IMR-90 (cell line): ENCODE measurements around the gene MSI2. TPM values are rescaled to one million over a fixed set of nuclear protein-coding genes. Genes with fewer than 3 reads are reported as not detected.

ENCODE experiments used
- ATAC-seq: fragments of 200-7000 bp; cut with Tn5 transposase; 2 replicates; pipeline ENCODE4 v1.9.1; 2020; ENCODE audit warnings: low read depth, mild to moderate bottlenecking, moderate library complexity
- BruUV-seq: library from RNA; stranded (reverse); fragments of 400-500 nt; replicated peaks from 2 replicates; lab custom pipeline; 2021; lab: Mats Ljungman, UMichigan
- CTCF ChIA-PET: fragments of 300-600 bp; formaldehyde crosslinking; extraction: SDS; loops from one replicate; lab custom pipeline; 2021; ENCODE audit warnings: antibody characterized with exemption; lab: Yijun Ruan, JAX
- POLR2A ChIA-PET: fragments of 300-600 bp; sonication (Branson Sonifier 250); formaldehyde crosslinking; loops from one replicate; lab custom pipeline; 2022; ENCODE audit warnings: antibody characterized with exemption; ENCODE audit not compliant: unreplicated experiment; lab: Charles Lee
- DNase-seq: peaks from one replicate; pipeline ENCODE4 v3.0.0; 2013
- H2AFZ ChIP-seq: replicated peaks from 2 replicates; pipeline ENCODE3; 2013; ENCODE audit warnings: low read length, mild to moderate bottlenecking; ENCODE audit not compliant: poor library complexity
- H2AK5ac ChIP-seq: 2 replicates; pipeline ENCODE4 v1.6.1; 2013; ENCODE audit warnings: low read depth, low read length, inconsistent platforms
- H2AK9ac ChIP-seq: replicated peaks from 2 replicates; pipeline ENCODE3; 2013; ENCODE audit warnings: mild to moderate bottlenecking, low read depth, low read length, moderate library complexity; ENCODE audit not compliant: poor library complexity
- H2BK120ac ChIP-seq: 2 replicates; pipeline ENCODE4 v1.6.1; 2013; ENCODE audit warnings: low read depth, low read length, inconsistent platforms
- H2BK15ac ChIP-seq: 3 replicates; pipeline ENCODE4 v1.6.1; 2013; ENCODE audit warnings: low read depth, low read length, inconsistent platforms
- H2BK20ac ChIP-seq: 2 replicates; pipeline ENCODE4 v1.6.1; 2013; ENCODE audit warnings: low read depth, mild to moderate bottlenecking, inconsistent platforms, low read length, moderate library complexity
- H2BK5ac ChIP-seq: 2 replicates; pipeline ENCODE4 v1.6.1; 2013; ENCODE audit warnings: mild to moderate bottlenecking, low read depth, low read length, inconsistent platforms; ENCODE audit not compliant: poor library complexity, severe bottlenecking
- H3K14ac ChIP-seq: replicated peaks from 2 replicates; pipeline ENCODE4 v1.6.1; 2013; ENCODE audit warnings: low read depth, low read length, inconsistent platforms
- H3K18ac ChIP-seq: 2 replicates; pipeline ENCODE4 v1.6.1; 2013; ENCODE audit warnings: low read depth, low read length, control low read depth
- H3K23ac ChIP-seq: 2 replicates; pipeline ENCODE4 v1.6.1; 2013; ENCODE audit warnings: low read depth, low read length, inconsistent platforms
- H3K27ac ChIP-seq: 2 replicates; pipeline ENCODE4 v1.5.1; 2013; ENCODE audit warnings: mild to moderate bottlenecking, control low read depth, low read length; ENCODE audit not compliant: insufficient read depth
- H3K27me3 ChIP-seq: 2 replicates; pipeline ENCODE4 v1.6.1; 2013; ENCODE audit warnings: low read length; ENCODE audit not compliant: control insufficient read depth, insufficient read depth
- H3K36me3 ChIP-seq: 2 replicates; pipeline ENCODE4 v1.6.1; 2013; ENCODE audit warnings: low read length, mixed read lengths; ENCODE audit not compliant: control insufficient read depth, insufficient read depth
- H3K4ac ChIP-seq: 2 replicates; pipeline ENCODE4 v1.6.1; 2013; ENCODE audit warnings: low read depth, low read length, inconsistent platforms
- H3K4me1 ChIP-seq: 2 replicates; pipeline ENCODE4 v1.6.1; 2013; ENCODE audit warnings: low read length, mixed read lengths; ENCODE audit not compliant: control insufficient read depth, insufficient read depth
- H3K4me2 ChIP-seq: 2 replicates; pipeline ENCODE4 v1.6.1; 2013; ENCODE audit warnings: low read depth, mild to moderate bottlenecking, control low read depth, low read length, moderate library complexity
- H3K4me3 ChIP-seq: 2 replicates; pipeline ENCODE4 v1.5.1; 2013; ENCODE audit warnings: low read depth, mild to moderate bottlenecking, control low read depth, low read length, moderate library complexity; ENCODE audit not compliant: insufficient read depth
- H3K56ac ChIP-seq: 2 replicates; pipeline ENCODE4 v1.6.1; 2013; ENCODE audit warnings: low read length, inconsistent platforms; ENCODE audit not compliant: insufficient read depth; ENCODE audit errors: extremely low read depth
- H3K79me1 ChIP-seq, 2 experiments: 2 replicates each; pipeline ENCODE4 v1.6.1; 2013; ENCODE audit warnings: low read length in 2 of 2, inconsistent platforms in 1 of 2, low read depth in 1 of 2
- H3K9ac ChIP-seq: 2 replicates; pipeline ENCODE4 v1.6.1; 2013; ENCODE audit warnings: low read depth, low read length, control low read depth
- H3K9me1 ChIP-seq: 2 replicates; pipeline ENCODE4 v1.6.1; 2013; ENCODE audit warnings: low read length, inconsistent platforms; ENCODE audit not compliant: insufficient read depth
- H3K9me3 ChIP-seq: 2 replicates; pipeline ENCODE4 v1.6.1; 2013; ENCODE audit warnings: low read length; ENCODE audit not compliant: control insufficient read depth, insufficient read depth
- H4K20me1 ChIP-seq: 2 replicates; pipeline ENCODE4 v1.6.1; 2013; ENCODE audit warnings: low read length, inconsistent platforms; ENCODE audit not compliant: insufficient read depth
- H4K5ac ChIP-seq: 2 replicates; pipeline ENCODE4 v1.6.1; 2013; ENCODE audit warnings: mild to moderate bottlenecking, low read depth, low read length, control low read depth
- H4K8ac ChIP-seq, 2 experiments: 2 replicates each; pipeline ENCODE4 v1.6.1; 2013; ENCODE audit warnings: low read depth in 2 of 2, low read length in 2 of 2, control low read depth in 1 of 2, inconsistent platforms in 1 of 2
- H4K91ac ChIP-seq: 2 replicates; pipeline ENCODE4 v1.6.1; 2013; ENCODE audit warnings: low read depth, low read length, inconsistent platforms; ENCODE audit not compliant: insufficient read depth
- BHLHE40 ChIP-seq: fragments of 150-350 bp; IDR thresholded peaks from 2 replicates; pipeline ENCODE4 v1.6.1; 2016; ENCODE audit warnings: mild to moderate bottlenecking, low read depth, low read length
- CEBPB ChIP-seq: IDR thresholded peaks from 2 replicates; pipeline ENCODE4 v1.6.1; 2012; ENCODE audit warnings: low read depth, low read length, improper control_type of control experiment
- CHD1 ChIP-seq: IDR thresholded peaks from 2 replicates; pipeline ENCODE4 v1.6.1; 2012; ENCODE audit warnings: low read depth, low read length, improper control_type of control experiment
- FOS ChIP-seq: fragments of 150-350 bp; IDR thresholded peaks from 2 replicates; pipeline ENCODE4 v1.6.1; 2016; ENCODE audit warnings: low read depth, low read length
- MAFK ChIP-seq: IDR thresholded peaks from 2 replicates; pipeline ENCODE4 v1.6.1; 2012; ENCODE audit warnings: low read depth, low read length, improper control_type of control experiment
- MAZ ChIP-seq: IDR thresholded peaks from 2 replicates; pipeline ENCODE4 v1.6.1; 2012; ENCODE audit warnings: low read depth, mild to moderate bottlenecking, low read length, improper control_type of control experiment, moderate library complexity, borderline replicate concordance
- MXI1 ChIP-seq: IDR thresholded peaks from 2 replicates; pipeline ENCODE4 v1.6.1; 2012; ENCODE audit warnings: low read depth, mild to moderate bottlenecking, low read length, moderate library complexity, borderline replicate concordance
- NFE2L2 ChIP-seq: fragments of 150-350 bp; IDR thresholded peaks from 2 replicates; pipeline ENCODE4 v1.6.1; 2016; ENCODE audit warnings: low read depth, mild to moderate bottlenecking, low read length
- POLR2A ChIP-seq: IDR thresholded peaks from 2 replicates; pipeline ENCODE4 v1.6.1; 2012; ENCODE audit warnings: mild to moderate bottlenecking, low read depth, low read length
- RAD21 ChIP-seq: IDR thresholded peaks from 2 replicates; pipeline ENCODE4 v1.6.1; 2012; ENCODE audit warnings: low read length, improper control_type of control experiment
- RCOR1 ChIP-seq: IDR thresholded peaks from 2 replicates; pipeline ENCODE4 v1.6.1; 2012; ENCODE audit warnings: mild to moderate bottlenecking, low read length, improper control_type of control experiment; ENCODE audit not compliant: insufficient replicate concordance
- RFX5 ChIP-seq: IDR thresholded peaks from 2 replicates; pipeline ENCODE4 v1.8.0; 2012; ENCODE audit warnings: low read depth, mild to moderate bottlenecking, low read length, moderate library complexity
- SMC3 ChIP-seq: fragments of 150-350 bp; IDR thresholded peaks from 2 replicates; pipeline ENCODE4 v1.6.1; 2016; ENCODE audit warnings: low read depth, mild to moderate bottlenecking, antibody characterized with exemption, low read length, moderate library complexity
- WGBS, 2 experiments: methylation state at CpG; one replicate each; pipeline versions ENCODE4 v1.1.5 to v1.1.7; 2013; ENCODE audit warnings: missing lambda C conversion rate in 2 of 2; ENCODE audit not compliant: insufficient read length in 1 of 2; ENCODE audit errors: extremely low coverage in 2 of 2; 5-methylcytosine and 5-hydroxymethylcytosine counted together
- dilution Hi-C: fragments of 300-500 bp; cut with HindIII; formaldehyde crosslinking; loops from one replicate; pipeline ENCODE4 v1.14.3; 2018; ENCODE audit warnings: low sequenced_read_pairs; ENCODE audit not compliant: unreplicated experiment
- in situ Hi-C: fragments of 300-500 bp; cut with MboI; formaldehyde crosslinking; loops from 3 replicates; pipeline ENCODE4 v1.14.3; 2019; ENCODE audit warnings: low sequenced_read_pairs, inconsistent platforms, mixed read lengths
- intact Hi-C: fragments of 100-400 bp; cut with micrococcal nuclease; formaldehyde crosslinking; loops from 2 replicates; pipeline ENCODE4 v1.10.0; 2022
- polyA plus RNA-seq, 3 experiments: library from polyadenylated mRNA; depleted of rRNA; stranded (reverse); fragments of >200 nt; gene quantifications; 2 replicates each; pipeline ENCODE4 v1.2.3, GENCODE V29; 2012; ENCODE audit warnings: low replicate concordance in 1 of 3
- total RNA-seq: library from RNA; depleted of rRNA; stranded (reverse); fragments of >200 nt; gene quantifications from 2 replicates; pipeline ENCODE4 v1.2.3, GENCODE V29; 2012
- TF ChIP-seq, protein P1 (sequence below): fragments of 150-350 bp; IDR thresholded peaks from 2 replicates; pipeline ENCODE4 v1.6.1; 2017; ENCODE audit warnings: mild to moderate bottlenecking, antibody characterized with exemption, low read length, low read depth
- TF ChIP-seq, protein P2 (sequence below): fragments of 150-350 bp; IDR thresholded peaks from 2 replicates; pipeline ENCODE4 v1.6.1; 2016; ENCODE audit warnings: low read depth, mild to moderate bottlenecking, low read length, moderate library complexity, borderline replicate concordance
- TF ChIP-seq, protein P3 (sequence below): conservative IDR thresholded peaks from 2 replicates; pipeline ENCODE4 v1.5.1; 2012; ENCODE audit warnings: mild to moderate bottlenecking, low read depth, low read length, improper control_type of control experiment

MSI2 gene
- total and polyA plus RNA-seq, 2 of the 4 experiments (the other 2 are of a cell fraction) = 13.0 to 16.0 TPM

DNA sequence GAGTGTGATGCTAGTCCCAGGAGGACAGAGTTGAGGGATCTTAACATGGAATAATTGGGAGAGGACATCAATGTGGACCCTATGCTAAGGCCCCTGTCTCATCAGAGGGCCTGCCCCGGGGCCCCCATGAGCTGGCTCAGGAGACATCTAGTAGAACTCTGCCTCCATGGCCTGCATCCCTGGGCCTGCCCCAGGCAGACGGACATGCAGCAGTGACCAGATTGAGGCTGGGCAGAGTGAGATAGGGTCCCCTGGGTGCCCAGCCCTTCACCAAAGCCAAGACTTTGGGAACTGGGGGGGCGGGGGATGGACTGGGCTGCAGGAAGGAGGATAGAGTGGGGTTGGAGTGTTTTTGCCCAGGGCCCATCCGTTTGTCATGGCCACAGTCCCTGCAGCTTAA is 373.6 kb downstream of the MSI2 start:
- H3K27me3 ChIP-seq = no peaks in the 10 kb centered on the region
- TF ChIP-seq BHLHE40 (no peak), RCOR1 (no peak), MAFK (no peak), CEBPB (no peak), CHD1 (no peak), RFX5 (no peak), MXI1 (no peak), NFE2L2 (no peak), POLR2A (no peak), FOS (no peak), SMC3 (no peak), RAD21 (no peak), MAZ (no peak)
- TF ChIP-seq, protein P1, sequence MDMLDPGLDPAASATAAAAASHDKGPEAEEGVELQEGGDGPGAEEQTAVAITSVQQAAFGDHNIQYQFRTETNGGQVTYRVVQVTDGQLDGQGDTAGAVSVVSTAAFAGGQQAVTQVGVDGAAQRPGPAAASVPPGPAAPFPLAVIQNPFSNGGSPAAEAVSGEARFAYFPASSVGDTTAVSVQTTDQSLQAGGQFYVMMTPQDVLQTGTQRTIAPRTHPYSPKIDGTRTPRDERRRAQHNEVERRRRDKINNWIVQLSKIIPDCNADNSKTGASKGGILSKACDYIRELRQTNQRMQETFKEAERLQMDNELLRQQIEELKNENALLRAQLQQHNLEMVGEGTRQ = no peak
- TF ChIP-seq, protein P2, sequence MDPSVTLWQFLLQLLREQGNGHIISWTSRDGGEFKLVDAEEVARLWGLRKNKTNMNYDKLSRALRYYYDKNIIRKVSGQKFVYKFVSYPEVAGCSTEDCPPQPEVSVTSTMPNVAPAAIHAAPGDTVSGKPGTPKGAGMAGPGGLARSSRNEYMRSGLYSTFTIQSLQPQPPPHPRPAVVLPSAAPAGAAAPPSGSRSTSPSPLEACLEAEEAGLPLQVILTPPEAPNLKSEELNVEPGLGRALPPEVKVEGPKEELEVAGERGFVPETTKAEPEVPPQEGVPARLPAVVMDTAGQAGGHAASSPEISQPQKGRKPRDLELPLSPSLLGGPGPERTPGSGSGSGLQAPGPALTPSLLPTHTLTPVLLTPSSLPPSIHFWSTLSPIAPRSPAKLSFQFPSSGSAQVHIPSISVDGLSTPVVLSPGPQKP = no peak
- TF ChIP-seq, protein P3, sequence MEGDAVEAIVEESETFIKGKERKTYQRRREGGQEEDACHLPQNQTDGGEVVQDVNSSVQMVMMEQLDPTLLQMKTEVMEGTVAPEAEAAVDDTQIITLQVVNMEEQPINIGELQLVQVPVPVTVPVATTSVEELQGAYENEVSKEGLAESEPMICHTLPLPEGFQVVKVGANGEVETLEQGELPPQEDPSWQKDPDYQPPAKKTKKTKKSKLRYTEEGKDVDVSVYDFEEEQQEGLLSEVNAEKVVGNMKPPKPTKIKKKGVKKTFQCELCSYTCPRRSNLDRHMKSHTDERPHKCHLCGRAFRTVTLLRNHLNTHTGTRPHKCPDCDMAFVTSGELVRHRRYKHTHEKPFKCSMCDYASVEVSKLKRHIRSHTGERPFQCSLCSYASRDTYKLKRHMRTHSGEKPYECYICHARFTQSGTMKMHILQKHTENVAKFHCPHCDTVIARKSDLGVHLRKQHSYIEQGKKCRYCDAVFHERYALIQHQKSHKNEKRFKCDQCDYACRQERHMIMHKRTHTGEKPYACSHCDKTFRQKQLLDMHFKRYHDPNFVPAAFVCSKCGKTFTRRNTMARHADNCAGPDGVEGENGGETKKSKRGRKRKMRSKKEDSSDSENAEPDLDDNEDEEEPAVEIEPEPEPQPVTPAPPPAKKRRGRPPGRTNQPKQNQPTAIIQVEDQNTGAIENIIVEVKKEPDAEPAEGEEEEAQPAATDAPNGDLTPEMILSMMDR = no peak
- DNase-seq (no peak), ATAC-seq (no peak)
- ChIA-PET POLR2A (no interaction called here), CTCF (no interaction called here)
- H2BK5ac ChIP-seq = no peak overlapping the region
- H2AK5ac ChIP-seq = no peak overlapping the region
- no peak overlapping the region for H2AK9ac ChIP-seq
- no peak overlapping the region for H3K27ac ChIP-seq
- no peak overlapping the region for H2BK120ac ChIP-seq
- in situ Hi-C loops (no loop called here), dilution Hi-C loops (no loop called here), intact Hi-C loops (no loop called here)
- H3K4me2 ChIP-seq = no peak overlapping the region
- 100% methylated on average over 2 of the region's 4 CpGs; no CpG with 5 or more reads in 1 of the 2 experiments for WGBS, 2 experiments
- no peak overlapping the region for H3K23ac ChIP-seq
- no TSS peak for BruUV-seq
- H3K36me3 ChIP-seq = peaks cover 5% of the 10 kb centered on the region; the same call in 1 of the 2 replicates
- 0 out of 2 replicates have a peak, but pooled peaks cover 6% of the 10 kb centered on the region for H3K9me1 ChIP-seq
- no peak overlapping the region for H2BK15ac ChIP-seq
- no peaks in the 10 kb centered on the region for H3K79me1 ChIP-seq
- no peak overlapping the region for H2BK20ac ChIP-seq
- H3K56ac ChIP-seq = no peak overlapping the region
- H4K91ac ChIP-seq = no peak overlapping the region
- H3K9ac ChIP-seq = no peak overlapping the region
- no peak overlapping the region for H3K14ac ChIP-seq
- H3K4me3 ChIP-seq = no peak overlapping the region
- H2AFZ ChIP-seq = no peak overlapping the region
- no peak overlapping the region for H4K5ac ChIP-seq
- no peaks in the 10 kb centered on the region for H4K20me1 ChIP-seq
- no peak overlapping the region for H3K4ac ChIP-seq
- no peak overlapping the region for H4K8ac ChIP-seq
- no peaks in the 10 kb centered on the region; the same call in 1 of the 2 replicates for H3K9me3 ChIP-seq
- H3K4me1 ChIP-seq = no peaks in the 10 kb centered on the region
- no peak overlapping the region for H3K18ac ChIP-seq
